HPDE6-E6E7 (cell line): ENCODE measurements around the gene PCED1B.
"Not testable (repeated sequence)": the region's sequence is repeated elsewhere in the genome, so short reads cannot be mapped to it uniquely, and the experiment has no call there.

Experiments
- DNase-seq: peaks from one replicate; pipeline ENCODE4 v3.0.0; 2011; ENCODE audit warnings: missing footprints; ENCODE audit errors: extremely low spot score

Gene PCED1B

GRCh38 chr12:47272412-47273190, 193.2 kb downstream of the PCED1B start:
- no peak for DNase-seq

- DNase-seq = no peak
Observed at GRCh38 chr12:47273191-47273626, 193.8 kb downstream of the PCED1B start.

GRCh38 chr12:47274760-47275159, 195.3 kb downstream of the PCED1B start:
- no peak for DNase-seq

DNA sequence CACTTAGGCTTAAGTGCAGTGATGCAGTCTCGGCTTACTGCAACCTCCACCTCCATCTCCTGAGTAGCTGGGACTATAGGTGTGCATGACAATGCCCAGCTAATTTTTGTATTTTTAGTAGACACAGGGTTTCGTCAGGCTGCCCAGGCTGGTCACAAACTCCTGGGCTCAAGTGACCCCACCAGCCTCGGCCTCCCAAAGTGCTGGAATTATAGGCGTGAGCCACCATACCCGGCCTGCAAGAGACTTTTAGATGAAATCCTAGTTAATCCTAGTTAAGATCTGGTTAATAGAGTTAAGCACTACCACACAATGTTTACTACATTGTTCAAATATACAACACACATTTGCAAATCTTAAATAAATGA, 196.8 kb downstream of the PCED1B start:
- DNase-seq = no peak

- peak; percentile 45 for DNase-seq
Observed at GRCh38 chr12:47276621-47277309, 197.3 kb downstream of the PCED1B start.

DNA sequence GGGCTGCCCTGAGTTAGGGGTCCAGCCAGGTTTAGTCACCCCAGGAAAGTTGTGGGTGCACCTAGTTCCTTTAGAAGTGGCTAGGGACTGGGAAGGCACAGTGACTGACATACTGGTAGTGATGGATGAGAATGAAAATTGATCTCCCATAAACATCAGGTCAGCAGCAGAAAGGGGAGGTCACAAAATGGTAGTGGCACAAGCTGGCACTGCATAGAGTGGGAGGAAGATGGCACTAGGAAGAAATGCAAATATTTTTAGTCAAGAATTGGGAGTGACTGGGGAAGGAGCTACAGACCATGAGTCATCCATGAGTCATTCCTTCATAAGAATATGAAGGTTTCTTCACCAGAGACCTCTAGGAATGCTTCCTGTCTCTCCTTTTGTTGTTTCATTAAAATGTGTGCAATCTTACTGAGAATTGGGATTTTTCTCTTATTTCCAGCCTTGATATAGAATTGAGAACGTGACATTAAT, 198.6 kb downstream of the PCED1B start:
- peak; percentile 90 for DNase-seq

DNA sequence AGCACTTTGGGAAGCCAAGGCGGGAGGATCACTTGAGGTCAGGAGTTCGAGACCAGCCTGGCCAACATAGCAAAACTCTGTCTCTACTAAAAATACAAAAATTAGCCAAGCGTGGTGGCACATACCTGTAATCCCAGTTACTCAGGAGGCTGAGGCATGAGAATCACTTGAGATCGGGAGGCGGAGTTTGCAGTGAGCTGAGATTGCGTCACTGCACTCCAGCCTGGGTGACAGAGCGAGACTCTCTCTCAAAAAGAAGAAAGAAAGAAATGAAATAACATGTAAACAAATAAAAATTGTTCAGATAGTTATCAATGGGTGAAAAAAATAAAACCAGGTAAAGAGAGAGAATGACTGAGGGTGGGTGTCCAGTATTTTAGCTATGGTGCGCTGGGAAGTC, 200.3 kb downstream of the PCED1B start:
- not testable (repeated sequence) for DNase-seq

GRCh38 chr12:47280543-47281300, 201.3 kb downstream of the PCED1B start:
- no peak for DNase-seq

- no peak for DNase-seq
Observed at GRCh38 chr12:47281667-47282171, 202.3 kb downstream of the PCED1B start.

GRCh38 chr12:47282206-47282605, 202.8 kb downstream of the PCED1B start:
- DNase-seq = no peak
